K562 (cell line): ENCODE results near the gene ZNF791. TPM values are rescaled to one million over a fixed set of nuclear protein-coding genes. Genes with fewer than 3 reads are reported as not detected.

Experiments used
- ATAC-seq: fragments of 200-7000 bp; cut with Tn5 transposase; 3 replicates; pipeline ENCODE4 v1.9.1; 2020; ENCODE audit warnings: moderate library complexity
- BruUV-seq: library from RNA; stranded (reverse); fragments of 400-500 nt; replicated peaks from 2 replicates; lab custom pipeline; 2021; lab: Mats Ljungman, UMichigan
- CTCF ChIA-PET: fragments of 300-600 bp; formaldehyde crosslinking; extraction: SDS; loops from one replicate; lab custom pipeline; 2021; ENCODE audit warnings: low intra/inter-chr PET ratio; lab: Yijun Ruan, JAX
- POLR2A ChIA-PET: fragments of 300-600, 350-650 bp; sonication (Branson Sonifier 250); formaldehyde crosslinking; extraction: SDS; loops from one replicate; lab custom pipeline; 2021; ENCODE audit warnings: antibody characterized with exemption, inconsistent platforms; lab: Yijun Ruan, JAX
- DNase-seq, 4 experiments: peaks; one replicate each; pipeline versions ENCODE4 v3.0.0 to v3.0.0-alpha.2; 2011 to 2018; ENCODE audit warnings: low spot score in 3 of 4, mixed read lengths in 3 of 4; ENCODE audit errors: extremely low read depth in 1 of 4
- FAIRE-seq: peaks from 2 replicates; lab custom pipeline; 2011; peaks lifted over from hg19 to GRCh38; lab: Jason Lieb, UNC
- H2AFZ ChIP-seq: 2 replicates; pipeline ENCODE4 v1.6.0; 2011; ENCODE audit warnings: low read depth, low read length, control low read depth, inconsistent platforms
- H3K27ac ChIP-seq: fragments of 200-600 bp; 3 replicates; pipeline ENCODE4 v1.8.0; 2011; ENCODE audit warnings: low read depth, mild to moderate bottlenecking, control low read depth, inconsistent platforms, low read length, moderate library complexity, mixed read lengths; ENCODE audit errors: extremely low read depth
- H3K27me3 ChIP-seq, 2 experiments: fragments of 300-600 bp in 1 of 2; 2 replicates in 1 of 2; 3 replicates in 1 of 2; pipeline versions ENCODE4 v1.6.0 to v1.8.0; 2011; ENCODE audit warnings: inconsistent platforms in 2 of 2, low read length in 2 of 2, mild to moderate bottlenecking in 1 of 2, mixed read lengths in 1 of 2, moderate library complexity in 1 of 2; ENCODE audit not compliant: control insufficient read depth in 2 of 2, insufficient read depth in 2 of 2
- H3K36me3 ChIP-seq: fragments of 300-600 bp; 3 replicates; pipeline ENCODE4 v1.8.0; 2011; ENCODE audit warnings: mild to moderate bottlenecking, low read length, inconsistent platforms; ENCODE audit not compliant: control insufficient read depth, insufficient read depth
- H3K4me1 ChIP-seq, 2 experiments: fragments of 200-600 bp in 1 of 2; replicated peaks in 1 of 2; 2 replicates in 1 of 2; 3 replicates in 1 of 2; pipeline versions ENCODE4 v1.5.1 to v1.8.0; 2011; ENCODE audit warnings: inconsistent platforms in 2 of 2, low read length in 2 of 2, mild to moderate bottlenecking in 1 of 2, mixed read lengths in 1 of 2, moderate library complexity in 1 of 2; ENCODE audit not compliant: control insufficient read depth in 2 of 2, insufficient read depth in 2 of 2
- H3K4me2 ChIP-seq: 2 replicates; pipeline ENCODE4 v1.6.1; 2011; ENCODE audit warnings: low read length, control low read depth, inconsistent platforms, mixed read lengths; ENCODE audit not compliant: insufficient read depth
- H3K4me3 ChIP-seq: fragments of 200-600 bp; sonication (generic), shearing (Covaris generic); 2 replicates; pipeline ENCODE4 v1.5.1; 2016; ENCODE audit warnings: control low read depth, inconsistent platforms
- H3K79me2 ChIP-seq: fragments of 200-600 bp; 3 replicates; pipeline ENCODE4 v1.8.0; 2011; ENCODE audit warnings: low read length, inconsistent platforms; ENCODE audit not compliant: control insufficient read depth, insufficient read depth
- H3K9ac ChIP-seq, 2 experiments: 2 replicates each; pipeline versions ENCODE4 v1.6.0 to v1.6.1; 2011; ENCODE audit warnings: low read depth in 2 of 2, low read length in 2 of 2, control low read depth in 1 of 2, inconsistent platforms in 1 of 2, mild to moderate bottlenecking in 1 of 2, mixed read lengths in 1 of 2; ENCODE audit not compliant: insufficient read depth in 1 of 2
- H3K9me1 ChIP-seq: one replicate; pipeline ENCODE4 v1.6.0; 2011; ENCODE audit warnings: inconsistent platforms, mild to moderate bottlenecking, low read length, moderate library complexity; ENCODE audit not compliant: control insufficient read depth, insufficient read depth
- H3K9me3 ChIP-seq: replicated peaks from 2 replicates; pipeline ENCODE4 v1.5.1; 2011; ENCODE audit warnings: low read depth, low read length, inconsistent platforms; ENCODE audit not compliant: control insufficient read depth, insufficient read depth
- H4K20me1 ChIP-seq: replicated peaks from 2 replicates; pipeline ENCODE4 v1.6.1; 2011; ENCODE audit warnings: low read length, inconsistent platforms, mixed read lengths; ENCODE audit not compliant: control insufficient read depth, insufficient read depth
- BCOR ChIP-seq: fragments of 450-650 bp; IDR thresholded peaks from 2 replicates; pipeline ENCODE4 v1.6.1; 2016
- CEBPB ChIP-seq: fragments of 450-650 bp; IDR thresholded peaks from 2 replicates; pipeline ENCODE4 v1.6.1; 2016; ENCODE audit warnings: missing genetic modification characterization, missing compliant biosample characterization
- KDM4B ChIP-seq, 2 experiments: fragments of 450-650 bp in 1 of 2; sonication (generic) in 1 of 2; IDR thresholded peaks; 2 replicates each; pipeline ENCODE4 v1.6.1; 2016 to 2017; ENCODE audit warnings: borderline replicate concordance in 2 of 2, antibody characterized with exemption in 1 of 2, low read depth in 1 of 2, mild to moderate bottlenecking in 1 of 2
- PHB ChIP-seq: fragments of 250-450 bp; sonication (Bioruptor Pico); IDR thresholded peaks from 2 replicates; pipeline ENCODE4 v1.5.0; 2021
- SNIP1 ChIP-seq: fragments of 450-650 bp; IDR thresholded peaks from 2 replicates; pipeline ENCODE4 v1.7.1; 2017; ENCODE audit warnings: low read depth, mild to moderate bottlenecking
- TAL1 ChIP-seq: fragments of 450-650 bp; IDR thresholded peaks from 2 replicates; pipeline ENCODE4 v1.6.1; 2016; ENCODE audit warnings: mild to moderate bottlenecking
- VEZF1 ChIP-seq: fragments of 200-800 bp; sonication (Bioruptor generic); IDR thresholded peaks from 2 replicates; pipeline ENCODE4 v1.6.1; 2017; ENCODE audit warnings: missing genetic modification characterization, missing compliant biosample characterization
- whole genome bisulfite sequencing: fragments of 100-300 bp; shearing (Covaris generic); methylation state at CpG from one replicate; pipeline ENCODE4 v1.1.6; 2016; ENCODE audit warnings: low coverage, mixed read lengths; ENCODE audit not compliant: insufficient coverage; ENCODE audit errors: missing lambda C conversion rate; 5-methylcytosine and 5-hydroxymethylcytosine counted together
- in situ Hi-C: fragments of 300-500 bp; cut with MboI; formaldehyde crosslinking; loops from 4 replicates; pipeline ENCODE4 v1.15.0; 2018; ENCODE audit warnings: inconsistent platforms, mixed read lengths
- intact Hi-C: fragments of 100-400 bp; cut with micrococcal nuclease; formaldehyde crosslinking; loops from 2 replicates; pipeline ENCODE4 v1.14.2; 2022
- polyA plus RNA-seq, 8 experiments: library from polyadenylated mRNA; depleted of rRNA in 4 of 8; stranded (reverse) in 5 of 8; unstranded in 3 of 8; fragments of >200 nt; fragmentation: Nextera tagmentation in 2 of 8; fragmentation: Illumina TruSeq in 1 of 8; extraction: Ambion mirVana in 2 of 8; extraction: Trizol in 1 of 8; gene quantifications; 2 replicates each; pipeline versions ENCODE4 v1.2.1 to v1.2.3, GENCODE V29; 2011 to 2014; ENCODE audit warnings: inconsistent platforms in 1 of 8, missing spikeins in 1 of 8
- total RNA-seq, 7 experiments: library from RNA; depleted of rRNA in 6 of 7; stranded (reverse); fragments of >200 nt in 6 of 7; fragmentation: Illumina TruSeq in 2 of 7; extraction: Trizol in 2 of 7; gene quantifications; 2 replicates each; pipeline versions ENCODE4 v1.2.1 to v1.2.3, GENCODE V29; 2011 to 2021; ENCODE audit warnings: low replicate concordance in 1 of 7
- TF ChIP-seq, protein P1 (sequence below): sonication (generic); IDR thresholded peaks from 2 replicates; pipeline ENCODE4 v1.6.1; 2016

The ZNF791 gene
- total and polyA plus RNA-seq, 9 of the 15 experiments (the other 6 are each of a cell fraction or from before 2014, with no cell fraction given) = 7.8 to 22.7 (median 13.1) TPM

- in situ Hi-C loops = no loop called here
- WGBS = 93% methylated on average over 1 of the region's 1 CpG
- no peak for FAIRE-seq
- Histone ChIP-seq H3K4me3 (no peak overlapping the region), H3K27me3 (no peaks in the 10 kb centered on the region), H3K79me2 (peaks cover 24% of the 10 kb centered on the region), H3K36me3 (peaks cover 14% of the 10 kb centered on the region; the same call in 2 of the 3 replicates), H3K27ac (no peak overlapping the region), H3K9me1 (no peaks in the 10 kb centered on the region), H4K20me1 (no peaks in the 10 kb centered on the region), H3K9me3 (no peaks in the 10 kb centered on the region), H3K9ac (no peak overlapping the region), H2AFZ (no peak overlapping the region), H3K4me1 (peaks cover 0 to 7% of the 10 kb centered on the region in 2 experiments; a peak in 2 of 5 replicates), H3K4me2 (no peak overlapping the region)
- POLR2A ChIA-PET = no interaction called here
- no peak for ATAC-seq
- CTCF ChIA-PET = interaction anchor here (0.5 kb wide), 1 partner anchor 336 kb away, joined by 3 read pairs; no protein-coding TSS in a partner anchor
- no peak for DNase-seq
- no peak for TF ChIP-seq BCOR
- no peak for TF ChIP-seq CEBPB (tag)
- TF ChIP-seq KDM4B (IDR thresholded peaks at IDR 0.05; ENCODE audit: borderline replicate concordance in 2 of 2, low read depth in 1 of 2) = no peak
- no peak for TF ChIP-seq PHB (CRISPR knock-in tag)
- no peak for TF ChIP-seq VEZF1 (CRISPR knock-in tag)
- TF ChIP-seq, protein P1, sequence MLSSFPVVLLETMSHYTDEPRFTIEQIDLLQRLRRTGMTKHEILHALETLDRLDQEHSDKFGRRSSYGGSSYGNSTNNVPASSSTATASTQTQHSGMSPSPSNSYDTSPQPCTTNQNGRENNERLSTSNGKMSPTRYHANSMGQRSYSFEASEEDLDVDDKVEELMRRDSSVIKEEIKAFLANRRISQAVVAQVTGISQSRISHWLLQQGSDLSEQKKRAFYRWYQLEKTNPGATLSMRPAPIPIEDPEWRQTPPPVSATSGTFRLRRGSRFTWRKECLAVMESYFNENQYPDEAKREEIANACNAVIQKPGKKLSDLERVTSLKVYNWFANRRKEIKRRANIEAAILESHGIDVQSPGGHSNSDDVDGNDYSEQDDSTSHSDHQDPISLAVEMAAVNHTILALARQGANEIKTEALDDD = no peak
- no peak for TF ChIP-seq TAL1
- TF ChIP-seq SNIP1 = no peak
- BruUV-seq = no TSS peak
- intact Hi-C loops = no loop called here
Measured at GRCh38 chr19:12606796-12607195, 3.9 kb upstream of the ZNF791 start.
